ENCODE data around the gene MSL3.

- no peak for TF ChIP-seq POLR2A (IDR thresholded peaks at IDR 0.05; ENCODE audit: low read length)
- no peak for TF ChIP-seq GATA1 (IDR thresholded peaks at IDR 0.05; ENCODE audit: low read depth, low read length)
Observed at GRCh38 chrX:11768039-11768438, 10.0 kb downstream of the MSL3 start.
